GM19099 (cell line): Measurements from ENCODE around the gene AIP.

ENCODE experiments used
- POLR2A ChIP-seq: IDR thresholded peaks from 3 replicates; pipeline ENCODE4 v1.6.1; 2011; ENCODE audit warnings: low read depth; ENCODE audit not compliant: insufficient read length; ENCODE audit errors: extremely low read depth

AIP gene

DNA sequence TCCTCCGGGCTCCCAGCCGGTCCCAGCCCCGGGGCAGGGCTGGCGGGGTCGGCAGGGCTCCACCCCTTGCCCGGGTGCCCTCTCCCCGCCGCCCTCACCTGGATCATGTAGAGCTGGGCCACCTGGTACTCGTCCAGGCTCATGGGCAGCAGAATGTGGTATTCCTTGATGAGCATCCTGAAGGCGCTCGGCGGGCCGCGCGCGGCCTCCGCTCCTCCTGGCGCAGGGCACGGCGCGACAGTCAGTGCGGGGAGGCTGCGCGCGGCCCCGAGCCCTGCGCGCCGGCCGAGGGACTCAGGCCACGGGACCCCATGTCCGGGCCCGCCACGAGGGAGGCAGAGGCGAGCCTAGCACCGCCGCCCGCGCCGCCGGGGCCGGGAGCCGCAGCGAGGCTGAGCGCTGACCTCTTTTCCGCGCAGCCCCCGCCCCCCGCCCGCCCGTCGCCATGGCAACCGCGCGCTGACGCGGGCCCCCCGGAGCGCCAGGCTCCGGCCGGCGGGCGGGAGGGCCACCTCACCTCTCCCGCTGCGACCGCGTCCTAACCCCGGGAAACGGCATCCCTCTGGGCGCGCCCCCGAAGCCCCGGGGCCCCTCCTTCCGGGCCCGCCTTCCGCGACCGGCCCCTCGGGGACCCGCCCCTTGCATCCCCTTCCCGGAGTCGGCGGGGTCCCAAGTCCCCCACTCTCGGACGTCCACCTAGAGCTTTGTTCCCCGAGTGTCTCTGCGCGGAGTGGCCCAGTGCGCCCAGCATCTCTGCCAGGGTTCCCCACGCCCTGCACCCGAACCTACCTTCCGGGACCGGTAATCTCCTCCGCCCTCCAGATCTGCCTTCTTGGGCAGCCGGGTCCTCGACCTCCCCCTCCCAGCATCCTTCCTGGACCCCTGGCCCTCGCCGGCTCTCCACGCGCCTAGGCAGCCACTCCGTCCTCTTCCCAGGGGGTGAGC is 21.5 kb downstream of the AIP start:
- no peak for TF ChIP-seq POLR2A

DNA sequence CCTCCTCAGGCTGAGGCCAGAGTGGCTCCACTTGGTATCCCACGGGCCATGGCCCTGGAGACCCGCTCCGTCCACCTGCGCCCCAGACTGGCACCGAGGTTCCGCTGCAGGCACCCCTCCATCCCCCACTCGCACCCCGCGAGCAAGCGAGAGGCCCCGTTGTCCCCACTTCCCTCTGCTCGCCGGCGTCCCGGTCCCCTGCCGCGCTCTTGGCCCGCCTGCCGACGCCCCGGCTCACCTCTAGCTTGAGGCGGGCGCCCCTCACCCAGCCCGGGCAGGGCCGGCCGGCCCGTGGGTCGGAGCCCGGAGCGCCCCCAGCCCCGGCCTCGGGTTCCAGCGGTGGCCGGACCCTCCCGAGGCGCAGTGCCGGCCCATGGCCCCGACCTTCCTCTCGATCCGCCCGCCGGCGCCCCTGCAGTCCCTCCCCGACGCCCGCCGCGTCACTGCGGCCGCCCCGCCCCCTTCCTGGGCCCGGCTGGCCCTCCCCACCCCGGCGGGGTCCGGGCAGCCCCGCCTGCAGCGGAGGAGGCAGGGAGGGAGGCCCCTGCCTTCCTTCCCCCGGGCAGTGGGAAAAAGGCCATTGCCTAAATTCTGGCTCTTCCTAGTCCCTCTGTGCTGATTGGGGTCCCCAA is 22.2 kb downstream of the AIP start, which contains the start of gene PITPNM1:
Gene PITPNM1, minus strand, starts transcription at position 414 of the 632 bp plus-strand sequence. CDS start 1,183 bp downstream, outside the sequence.
- TF ChIP-seq POLR2A = peak; percentile 48

DNA sequence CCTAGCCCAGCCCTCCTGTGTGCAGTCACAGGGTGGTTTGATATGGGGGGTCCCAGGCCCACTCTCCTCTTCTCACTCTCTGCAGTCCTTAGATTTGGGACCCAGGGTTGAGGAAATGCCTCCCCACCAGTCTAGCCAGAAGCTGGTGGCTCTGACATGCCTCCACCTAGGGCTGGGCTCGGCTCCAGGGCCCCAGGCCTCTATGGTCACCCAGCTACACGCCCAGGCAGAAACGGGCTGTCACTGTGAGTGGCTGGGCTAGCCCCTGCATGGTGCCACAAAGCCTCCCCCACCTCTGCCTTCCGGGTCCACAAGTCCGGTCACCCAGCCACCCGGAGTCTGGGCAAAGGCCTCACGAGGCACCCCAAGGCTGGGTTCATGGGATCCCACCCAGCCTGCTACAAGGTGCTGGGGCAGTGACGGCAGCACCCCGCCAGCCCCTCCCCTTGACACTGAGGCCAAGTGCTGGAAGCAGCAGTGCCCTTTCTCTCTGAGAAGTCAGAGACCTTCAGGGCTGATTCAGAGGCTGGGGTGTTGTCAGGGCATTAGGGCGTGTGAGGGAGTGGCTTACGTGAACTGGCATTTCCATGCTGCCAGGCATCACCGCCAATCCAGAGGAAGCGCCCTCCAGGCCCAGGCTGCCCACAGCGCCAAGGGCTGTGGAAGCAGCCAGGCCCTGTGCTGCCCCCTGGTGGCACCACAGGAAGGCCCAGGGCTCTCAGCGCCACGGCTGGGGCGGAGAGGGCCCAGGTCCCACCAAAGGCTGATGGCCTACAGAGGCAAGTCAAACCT is 23.0 kb downstream of the AIP start:
- TF ChIP-seq POLR2A = no peak

DNA sequence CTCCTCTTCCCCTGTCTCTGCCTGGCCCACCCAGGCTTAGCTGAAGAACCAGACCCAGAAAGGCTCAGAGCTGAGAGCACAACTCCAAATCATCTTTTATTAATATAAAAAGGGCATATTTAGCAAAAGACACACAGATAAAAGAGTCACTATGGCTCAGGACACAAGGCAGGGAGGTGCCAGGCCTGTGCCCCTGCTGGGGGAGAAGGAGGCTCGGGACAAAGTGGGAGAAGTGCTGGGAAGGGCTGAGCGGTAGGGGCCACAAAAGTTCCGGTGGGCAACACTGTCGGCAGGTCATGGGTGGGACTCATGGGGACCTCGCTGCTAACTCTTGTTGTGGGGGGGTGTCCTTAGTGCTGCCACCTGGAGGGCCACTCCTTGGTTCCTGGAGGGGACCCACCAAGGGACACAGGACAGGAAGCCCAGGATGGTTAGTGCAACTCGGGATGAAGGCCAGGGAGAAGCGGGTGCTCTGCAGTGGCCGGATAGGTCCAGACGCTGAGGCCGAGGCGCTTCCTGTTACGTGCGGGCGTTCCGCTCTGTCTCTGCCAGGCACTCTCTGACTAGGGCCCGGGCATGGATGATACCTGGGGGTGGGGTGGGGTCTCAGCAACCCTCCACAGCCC is 23.7 kb downstream of the AIP start:
- peak; percentile 14 for TF ChIP-seq POLR2A

DNA sequence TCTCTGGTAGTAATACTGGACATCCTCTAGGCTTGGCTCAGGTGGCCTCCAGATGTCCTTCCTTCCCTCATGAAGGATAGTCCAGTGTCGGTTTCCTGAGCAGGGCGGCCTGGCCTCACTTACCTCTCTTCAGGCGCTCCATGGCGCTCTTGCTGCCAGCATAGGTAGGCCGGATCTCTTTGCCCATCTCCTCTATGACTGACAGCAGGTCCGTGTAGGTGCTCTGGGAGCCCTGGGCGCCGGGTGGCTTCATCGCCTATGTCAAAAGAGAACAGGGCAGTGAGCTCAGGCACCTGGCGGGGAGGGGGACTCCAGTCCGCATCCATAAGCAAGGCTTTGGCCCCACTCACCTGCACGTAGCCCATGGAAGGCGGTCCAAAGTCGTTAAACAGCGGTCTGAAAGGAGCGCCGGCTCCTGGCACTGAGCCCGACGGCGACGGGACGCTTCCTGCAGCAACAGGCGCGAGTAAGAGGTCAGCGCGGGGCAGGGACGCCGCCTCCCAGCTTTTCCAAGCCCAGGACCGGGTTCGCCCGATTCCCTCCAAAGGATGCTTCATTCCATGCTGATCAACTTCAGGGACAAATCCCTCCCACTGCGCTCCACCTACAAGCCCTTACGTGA is 24.5 kb downstream of the AIP start:
- no peak for TF ChIP-seq POLR2A

DNA sequence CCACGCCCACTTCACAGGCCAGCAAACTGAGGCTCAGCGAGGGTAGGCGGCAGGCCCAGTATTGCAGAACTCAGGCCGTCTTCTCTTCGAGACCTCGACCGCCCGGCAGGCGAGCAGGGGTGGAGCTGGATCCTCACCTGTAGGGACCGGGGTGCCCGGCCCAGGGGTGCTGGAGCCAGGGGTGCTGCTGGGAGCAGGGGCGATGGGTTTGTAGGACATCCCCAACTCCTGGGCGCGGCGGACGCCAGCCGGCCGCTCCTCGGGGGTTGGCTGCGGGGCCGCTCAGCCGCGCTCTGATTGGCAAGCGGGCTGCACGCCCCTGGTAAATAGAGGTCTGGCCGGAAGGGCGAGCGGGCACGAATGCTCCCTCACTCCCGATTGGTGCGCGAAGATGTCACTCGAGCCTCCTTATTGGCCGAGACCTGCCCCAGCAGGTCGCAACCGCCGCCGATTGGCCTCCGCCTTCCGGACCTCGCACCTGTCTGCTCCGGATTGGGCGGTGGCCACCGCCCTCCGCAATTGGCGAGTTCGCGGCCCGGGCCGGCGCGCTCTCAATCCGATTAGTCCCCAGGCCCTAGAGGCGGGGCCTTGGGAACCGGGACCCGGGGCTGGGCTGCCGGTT is 25.1 kb downstream of the AIP start, which contains the start of gene CDK2AP2:
Gene CDK2AP2, minus strand, starts transcription at position 299 of the 622 bp plus-strand sequence. Its CDS starts 80 bp downstream, at position 219.
- peak; percentile 75 for TF ChIP-seq POLR2A

DNA sequence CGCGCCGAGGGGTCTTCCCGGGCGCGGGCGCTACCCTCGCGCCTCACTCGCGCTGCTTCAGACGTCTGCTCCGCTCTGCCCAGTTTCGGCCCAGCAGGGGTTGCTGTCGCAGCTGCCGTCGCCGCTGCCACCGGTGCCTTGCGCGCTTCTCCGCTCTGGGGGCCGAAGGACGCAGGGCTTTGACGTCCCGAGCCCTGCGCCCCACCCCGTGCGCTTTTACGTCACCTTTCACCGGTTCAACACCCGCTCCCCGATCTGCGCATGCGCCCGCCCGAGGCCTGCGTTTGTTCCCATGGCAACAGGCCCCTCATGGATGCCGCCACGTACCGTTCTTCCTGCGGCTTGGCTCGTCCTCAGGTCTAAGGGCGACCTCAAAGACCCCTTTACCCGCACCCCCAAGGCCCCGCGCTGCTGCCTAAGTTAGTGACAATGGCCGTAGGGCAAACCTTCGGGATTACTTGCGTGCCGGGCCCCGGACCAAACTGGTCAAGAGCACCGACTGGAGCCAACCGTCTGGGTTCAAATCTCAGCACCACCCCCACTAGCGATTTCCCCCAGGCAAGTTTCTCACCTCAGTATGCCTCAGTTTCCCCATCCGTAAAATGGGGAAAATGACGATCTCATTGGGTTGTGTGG is 25.8 kb downstream of the AIP start:
- TF ChIP-seq POLR2A = peak; percentile 63

DNA sequence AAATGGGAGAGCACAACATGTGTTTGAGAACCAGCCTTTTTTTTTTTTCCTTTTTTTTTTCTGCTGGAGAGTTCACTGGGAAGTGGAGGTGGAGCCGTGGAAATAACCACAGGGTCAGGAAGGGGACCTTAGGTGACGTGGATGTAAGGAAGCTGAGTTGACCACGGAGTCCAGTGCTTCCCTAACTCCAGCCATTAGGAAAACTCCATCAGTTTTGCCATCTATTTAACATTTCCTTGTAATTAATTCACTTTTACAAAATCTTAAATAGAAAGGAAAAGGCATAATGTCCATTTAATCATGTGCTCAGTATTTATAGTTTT is 27.2 kb downstream of the AIP start:
- TF ChIP-seq POLR2A = no peak

DNA sequence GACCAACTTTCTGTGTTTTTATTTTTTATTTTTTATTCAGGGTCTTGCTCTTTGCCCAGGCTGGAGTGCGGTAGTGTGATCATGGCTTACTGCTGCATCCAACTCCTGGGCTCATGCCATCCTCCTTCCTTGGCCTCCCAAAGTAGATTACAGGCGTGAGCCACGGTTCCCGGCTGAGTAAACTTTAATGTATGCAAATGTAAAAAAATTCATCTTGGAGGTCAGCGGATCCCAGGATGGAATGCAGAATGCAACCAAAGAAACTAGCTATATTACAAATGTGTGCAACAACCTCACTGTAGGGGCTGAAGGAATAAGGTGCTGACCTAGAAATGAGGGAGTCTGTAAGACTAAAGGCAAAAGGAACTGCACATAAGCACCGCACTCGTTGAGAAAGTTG is 31.3 kb downstream of the AIP start:
- TF ChIP-seq POLR2A = no peak

DNA sequence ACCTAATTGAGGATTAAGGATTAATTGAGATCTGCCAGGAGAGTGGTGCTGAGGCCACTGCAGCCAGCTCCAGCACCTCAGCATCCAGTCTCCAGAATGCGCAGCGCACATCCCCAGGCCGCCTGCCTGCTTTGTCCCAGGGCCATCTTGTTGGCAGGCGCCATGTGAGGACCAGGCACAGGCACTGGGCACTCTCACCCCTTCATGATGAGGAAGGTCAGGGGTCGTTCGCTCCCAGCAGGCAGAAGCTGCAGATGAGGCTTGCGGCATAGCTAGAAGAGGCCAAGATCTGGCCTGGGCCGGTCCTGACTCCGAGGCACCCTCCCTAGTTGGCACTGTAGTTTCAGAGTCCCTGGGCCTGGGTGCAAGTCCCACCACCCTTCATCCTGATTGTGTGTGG is 34.0 kb downstream of the AIP start:
- no peak for TF ChIP-seq POLR2A

DNA sequence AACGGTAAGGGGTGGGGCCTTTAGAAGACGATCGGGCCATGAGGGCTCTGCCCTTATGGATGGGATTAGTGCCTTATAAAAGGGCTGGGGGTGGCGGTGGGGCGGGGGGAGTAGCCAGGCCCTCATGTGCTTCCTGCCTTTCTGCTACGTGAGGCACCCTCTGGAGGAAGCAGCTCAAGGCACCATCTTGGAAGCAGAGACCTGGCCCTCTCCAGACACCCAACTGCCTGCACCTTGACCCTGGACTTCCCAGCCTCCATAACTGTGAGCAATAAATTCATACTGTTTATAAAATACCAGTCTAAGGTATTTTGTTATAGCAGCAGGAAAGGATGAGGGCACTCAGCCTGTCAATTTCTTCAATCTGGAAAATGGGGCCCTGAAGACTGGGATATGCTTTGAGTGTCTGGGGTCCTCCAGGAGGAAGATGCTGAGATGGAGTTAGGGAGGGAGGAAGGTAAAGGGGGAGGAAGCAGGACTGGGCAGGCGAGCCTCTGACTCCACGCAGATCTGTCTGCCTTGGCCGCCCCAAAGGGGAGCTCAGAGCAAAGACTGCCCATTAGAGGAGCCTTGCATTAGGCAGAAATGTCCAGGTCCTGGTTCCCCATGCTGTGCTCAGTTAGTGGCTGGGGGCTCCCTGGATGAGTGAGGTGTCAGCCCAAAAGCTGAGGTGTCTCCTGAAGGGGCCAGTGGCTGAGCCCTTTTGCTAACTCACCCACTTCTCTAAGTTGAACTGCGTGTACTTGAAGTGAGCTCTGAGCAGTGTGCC is 35.1 kb downstream of the AIP start:
- no peak for TF ChIP-seq POLR2A

DNA sequence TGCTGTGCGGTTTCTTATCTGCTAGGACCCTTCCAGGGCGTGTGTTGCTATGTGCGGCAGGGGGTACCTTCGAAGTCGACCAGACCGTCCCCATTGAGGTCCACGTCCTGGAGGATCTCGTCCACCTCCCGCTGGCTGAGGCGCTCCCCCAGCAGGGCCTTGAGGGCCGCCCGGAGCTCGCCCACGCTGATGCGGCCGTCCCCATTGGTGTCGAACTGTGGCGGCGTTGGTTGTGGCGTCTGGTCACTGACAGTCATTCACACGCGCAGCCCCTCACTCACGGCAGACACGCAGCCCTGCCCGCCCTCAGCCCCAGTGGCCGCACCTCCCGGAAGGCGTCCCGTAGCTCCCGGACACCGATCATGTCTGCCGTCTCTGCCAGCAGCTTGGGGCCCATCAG is 36.9 kb downstream of the AIP start:
- TF ChIP-seq POLR2A = no peak
